Heart left ventricle (tissue), 13 donors: ENCODE results near the gene IMPDH2.

Source experiments
- CTCF ChIP-seq, 12 donors: fragments of 200-600 bp; sonication (generic) in 4 of 12; IDR thresholded peaks; one replicate each; pipeline versions ENCODE4 v1.5.0 to v1.8.0; 2018 to 2022; ENCODE audit warnings: antibody characterized with exemption in 12 of 12, mild to moderate bottlenecking in 5 of 12
- POLR2A ChIP-seq, 2 donors: fragments of 450-650 bp; IDR thresholded peaks; one replicate each; pipeline ENCODE4 v1.6.1; 2017; ENCODE audit warnings: antibody characterized with exemption in 2 of 2, mild to moderate bottlenecking in 2 of 2, moderate library complexity in 2 of 2
- donor health status: ischemic (EF 13 %, LVEDD 7.1; RV severe dilation, severe dysfunction).
- donor health status: DM: no; HTN: yes; CAD: no.
- donor health status: DM: no; HTN: no; CAD: no.
- donor health status: ischemic (EF 25% LVEDD 6.9; RV normal size, moderate dysfunction).
- donor health status: ischemic (EF 25% LVEDD 5.7; RV mildly dilated, moderate dysfunction).
- donor health status: ischemic (EF 35%, LVEDD 5.7; RV mildly dilated, moderate dysfunction).
- donor health status: nonischemic (EF 11% LVEDD 7.7; RV severe dilation, severe dysfunction).
- donor health status: DM: yes; HTN: yes; CAD: no.
- donor health status: PGD.
- donor health status: ischemic (EF 29% LVEDD 5.4; RV normal size, mild dysfunction).
- donor health status: nonischemic (EF 23%, LVEDD 6.1; RV moderate dilation, normal function).

GRCh38 chr3:49015072-49015471 lies 14.1 kb downstream of the IMPDH2 start:
- TF ChIP-seq CTCF (IDR thresholded peaks at IDR 0.05), result no peak
- TF ChIP-seq POLR2A (IDR thresholded peaks at IDR 0.05), result no peak
